DND-41 (cell line): Measurements from ENCODE around the gene KATNIP.

ENCODE experiments used
- CTCF ChIP-seq: IDR thresholded peaks from 2 replicates; pipeline ENCODE4 v1.5.1; 2012; ENCODE audit warnings: borderline replicate concordance, low read length, moderate library complexity, mild to moderate bottlenecking; ENCODE audit not compliant: poor library complexity, severe bottlenecking; ENCODE audit errors: extremely low read depth
- EZH2 ChIP-seq: IDR thresholded peaks from 3 replicates; pipeline ENCODE4 v1.6.1; 2012; ENCODE audit warnings: borderline replicate concordance, low read depth, mild to moderate bottlenecking, moderate library complexity, low read length, inconsistent platforms; ENCODE audit not compliant: severe bottlenecking

- TF ChIP-seq CTCF = no peak
- no peak for TF ChIP-seq EZH2
Observed at GRCh38 chr16:27556471-27556870, 6.5 kb downstream of the KATNIP start.
